HG02973 (cell line): ENCODE results near the gene PLXNA4.
"Not testable (repeated sequence)": the region's sequence is repeated elsewhere in the genome, so short reads cannot be mapped to it uniquely, and the experiment has no call there.

ENCODE experiments used
- ATAC-seq: cut with Tn5 transposase; IDR thresholded peaks from one replicate; pipeline ENCODE4 v1.9.1; 2021; ENCODE audit warnings: moderate library complexity; ENCODE audit not compliant: unreplicated experiment

The PLXNA4 gene

GRCh38 chr7:132575982-132576720, at the start of gene PLXNA4:
Gene PLXNA4, minus strand, starts transcription at chr7:132576470. Its CDS starts 67,777 bp downstream, at chr7:132508693.
- no peak for ATAC-seq

GRCh38 chr7:132625651-132626050, 49.4 kb upstream of the PLXNA4 start:
- no peak for ATAC-seq

- no peak for ATAC-seq
These were observed 45.8 kb upstream of the PLXNA4 start for GRCh38 chr7:132622081-132622480.

DNA sequence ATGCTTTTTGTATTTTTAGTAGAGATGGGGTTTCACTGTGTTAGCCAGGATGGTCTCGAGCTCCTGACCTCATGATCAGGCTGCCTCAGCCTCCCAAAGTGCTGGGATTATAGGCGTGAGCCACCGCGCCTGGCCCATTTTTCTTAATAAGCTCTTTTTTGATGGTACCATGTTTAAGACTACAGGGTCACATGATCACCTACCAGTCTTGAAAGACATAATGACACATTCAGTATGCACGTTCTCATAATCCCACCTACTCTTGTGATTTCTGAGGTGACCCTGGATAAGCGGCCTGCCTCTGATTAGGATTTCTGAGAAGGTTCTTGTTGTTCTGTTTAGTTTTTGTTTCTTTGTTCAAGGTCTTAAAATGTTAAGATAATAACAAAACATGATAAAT, 43.7 kb upstream of the PLXNA4 start:
- ATAC-seq: no peak

DNA sequence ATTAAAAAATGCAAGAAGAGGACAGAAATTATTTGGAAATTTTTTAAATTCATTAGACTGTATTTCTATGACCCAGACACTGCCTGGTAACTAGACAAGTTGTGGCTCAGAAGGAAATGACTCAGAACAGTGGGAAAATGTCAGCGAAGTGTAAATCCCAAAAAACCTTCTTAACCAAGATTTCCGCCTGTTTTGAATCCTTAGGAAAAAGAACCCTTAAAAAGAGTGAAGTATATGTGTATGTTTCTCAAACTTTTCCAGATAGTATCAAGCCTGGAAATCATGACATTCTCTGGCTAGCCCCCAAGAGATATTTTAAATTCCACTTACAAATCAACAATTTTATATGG, 42.7 kb upstream of the PLXNA4 start:
- ATAC-seq: no peak

DNA sequence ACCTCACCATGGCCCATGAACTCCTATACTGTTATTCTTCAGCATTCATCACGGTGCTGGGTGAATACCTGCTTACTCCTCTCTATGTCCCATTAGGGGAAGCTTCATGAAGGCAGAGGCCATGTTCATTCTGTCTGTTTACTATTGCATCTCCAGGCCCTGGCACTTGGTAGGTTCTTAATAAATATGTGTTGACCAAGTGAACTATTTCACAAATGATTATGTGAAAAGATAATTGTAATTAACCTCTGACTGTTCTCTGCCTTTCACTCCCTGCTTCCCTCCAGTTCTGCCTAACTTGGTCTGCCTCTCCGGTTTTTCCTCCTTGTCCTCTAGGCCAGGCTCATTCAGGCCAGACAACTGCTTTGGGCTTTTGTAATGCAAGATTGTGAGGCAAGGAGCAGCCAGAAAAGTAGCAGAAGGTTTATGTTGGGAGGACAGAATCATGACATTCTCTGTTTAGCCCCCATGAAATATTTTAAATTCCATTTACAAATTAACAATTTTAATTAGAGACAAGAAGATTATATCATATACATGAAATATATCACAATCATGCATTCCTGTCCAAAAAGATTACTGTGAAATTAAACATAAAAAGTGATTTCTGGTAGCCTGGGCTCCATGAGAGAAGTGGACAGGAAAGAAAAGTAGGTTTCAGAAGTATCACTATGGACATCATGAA, 42.1 kb upstream of the PLXNA4 start:
- ATAC-seq: no peak

DNA sequence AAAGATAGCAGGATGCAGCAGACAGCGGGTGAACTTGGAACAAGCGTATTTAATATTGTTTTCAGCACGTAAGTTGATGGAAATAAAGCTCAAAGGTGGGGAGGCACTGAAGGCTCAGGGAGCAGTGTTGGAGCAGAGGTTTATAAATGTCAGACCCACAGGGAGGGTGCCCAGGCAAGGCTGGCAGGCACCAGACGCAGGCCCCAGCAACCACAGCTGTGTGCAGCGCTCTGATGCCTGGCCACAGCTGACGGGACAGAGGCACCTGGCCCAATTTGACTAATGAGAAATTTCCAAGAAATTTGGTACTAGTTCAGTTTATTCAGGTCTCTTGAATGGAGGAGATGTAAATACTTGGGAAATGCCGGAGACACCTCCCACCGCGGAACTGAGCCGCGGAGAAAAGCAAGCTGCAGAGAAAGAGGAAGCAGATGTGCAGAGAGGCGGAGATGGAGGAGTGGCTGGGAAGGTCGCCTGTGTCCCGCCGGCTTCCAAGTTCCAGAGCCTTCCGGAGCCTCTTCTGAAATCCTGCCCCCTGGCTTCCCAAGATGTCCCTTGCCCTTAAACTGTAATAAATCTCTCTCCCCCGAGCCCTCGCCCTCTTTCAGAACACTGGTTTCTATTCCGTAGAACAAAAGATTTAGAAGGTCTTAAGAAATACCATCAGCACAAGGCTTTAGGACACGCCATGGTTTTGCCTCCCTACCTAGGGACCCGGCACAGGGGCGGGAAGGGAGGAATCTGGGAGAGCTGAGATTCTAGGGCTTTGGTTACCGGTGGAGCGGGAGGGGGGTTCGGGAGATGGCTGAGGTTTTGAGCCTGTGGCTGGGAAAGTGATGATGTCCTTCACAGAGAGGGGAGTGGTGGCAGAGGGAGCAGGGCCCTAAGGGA, 38.4 kb upstream of the PLXNA4 start:
- ATAC-seq: no peak

- no peak for ATAC-seq
These were observed 37.5 kb upstream of the PLXNA4 start for GRCh38 chr7:132613737-132614136.

DNA sequence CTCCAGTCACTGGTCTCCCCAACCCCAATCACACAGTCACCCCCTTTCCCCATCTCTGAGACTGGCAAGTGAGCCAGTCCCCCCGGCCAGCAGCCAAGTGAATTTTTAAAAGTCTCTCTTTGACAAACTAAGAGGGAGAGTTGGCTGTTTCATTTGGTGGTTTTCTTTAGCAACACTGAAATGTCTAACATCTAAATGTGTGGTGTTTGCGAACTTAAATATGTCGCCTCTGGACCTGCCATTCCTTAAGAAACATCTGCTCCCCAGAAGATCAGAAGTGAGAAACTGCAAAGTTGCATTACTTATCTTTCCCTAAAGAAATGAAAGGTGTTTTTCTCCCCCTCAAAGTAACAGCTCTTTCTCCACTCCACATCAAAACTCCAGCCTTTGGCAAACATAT, 34.7 kb upstream of the PLXNA4 start:
- no peak for ATAC-seq

- no peak for ATAC-seq
These were observed 33.7 kb upstream of the PLXNA4 start for GRCh38 chr7:132609906-132610520.

DNA sequence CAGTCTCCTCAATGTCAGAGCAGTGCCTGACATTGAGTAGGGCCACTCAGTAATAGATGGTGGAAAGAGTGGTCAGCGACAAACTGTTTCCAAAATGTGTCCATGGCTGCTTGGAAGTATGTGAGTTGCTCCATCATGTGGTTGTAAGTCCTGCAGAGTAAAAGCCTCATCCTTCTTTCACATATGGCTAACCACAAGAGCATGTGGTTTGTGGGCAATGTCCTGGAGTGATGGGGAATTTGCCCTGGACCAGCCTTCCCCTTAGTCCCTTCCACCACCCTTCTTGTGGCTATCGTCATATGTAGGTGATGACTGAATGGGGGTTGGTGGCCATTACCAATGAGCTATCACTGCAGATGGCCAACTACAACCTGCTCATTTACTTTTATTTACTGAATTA, 33.0 kb upstream of the PLXNA4 start:
- no peak for ATAC-seq

- ATAC-seq: no peak
These were observed 32.3 kb upstream of the PLXNA4 start for GRCh38 chr7:132608523-132608922.

- ATAC-seq: no peak
These were observed 31.4 kb upstream of the PLXNA4 start for GRCh38 chr7:132607656-132608055.

GRCh38 chr7:132604121-132604520, 27.9 kb upstream of the PLXNA4 start:
- no peak for ATAC-seq

GRCh38 chr7:132603220-132603833, 27.1 kb upstream of the PLXNA4 start:
- ATAC-seq: no peak

DNA sequence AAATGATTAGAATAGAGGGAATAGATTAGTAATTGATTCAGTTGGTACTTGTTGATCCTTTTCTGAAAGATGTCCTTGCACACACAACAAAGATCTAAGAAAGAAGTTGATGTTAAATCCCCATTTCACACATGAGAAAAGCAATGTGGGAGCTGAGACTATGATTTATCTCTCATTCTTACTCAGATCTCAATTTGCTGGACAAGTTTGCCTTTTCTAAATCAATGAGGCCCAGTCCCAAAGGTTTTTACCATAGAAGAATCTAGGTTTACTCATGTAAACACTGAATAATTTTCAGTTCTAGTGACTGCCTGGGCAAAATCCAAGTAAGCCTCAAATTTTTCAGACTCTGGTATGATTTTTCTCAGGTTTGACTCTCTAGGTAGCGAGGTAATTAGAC, 25.5 kb upstream of the PLXNA4 start:
- ATAC-seq: no peak

DNA sequence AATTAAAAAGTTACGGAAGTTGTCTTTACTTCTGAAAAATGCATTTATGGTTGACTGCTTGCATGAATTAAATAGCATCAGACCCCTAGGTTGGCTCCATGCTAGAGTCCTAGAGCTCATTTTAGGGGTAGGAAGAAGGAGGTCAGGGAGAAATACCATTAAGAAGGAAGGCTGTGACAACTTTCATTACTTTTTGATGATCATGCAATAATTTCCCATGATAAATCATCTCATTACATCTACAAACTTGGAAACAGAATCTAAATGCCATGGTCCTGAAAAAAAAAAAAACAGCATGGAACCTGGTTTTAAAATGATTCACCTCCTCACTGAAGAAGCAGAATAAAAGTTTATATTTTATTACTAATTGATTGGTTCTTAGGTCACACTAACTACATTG, 20.3 kb upstream of the PLXNA4 start:
- ATAC-seq: no peak

- ATAC-seq: not testable (repeated sequence)
These were observed 18.5 kb upstream of the PLXNA4 start for GRCh38 chr7:132594741-132595140.

GRCh38 chr7:132592936-132593335, 16.7 kb upstream of the PLXNA4 start:
- no peak for ATAC-seq

DNA sequence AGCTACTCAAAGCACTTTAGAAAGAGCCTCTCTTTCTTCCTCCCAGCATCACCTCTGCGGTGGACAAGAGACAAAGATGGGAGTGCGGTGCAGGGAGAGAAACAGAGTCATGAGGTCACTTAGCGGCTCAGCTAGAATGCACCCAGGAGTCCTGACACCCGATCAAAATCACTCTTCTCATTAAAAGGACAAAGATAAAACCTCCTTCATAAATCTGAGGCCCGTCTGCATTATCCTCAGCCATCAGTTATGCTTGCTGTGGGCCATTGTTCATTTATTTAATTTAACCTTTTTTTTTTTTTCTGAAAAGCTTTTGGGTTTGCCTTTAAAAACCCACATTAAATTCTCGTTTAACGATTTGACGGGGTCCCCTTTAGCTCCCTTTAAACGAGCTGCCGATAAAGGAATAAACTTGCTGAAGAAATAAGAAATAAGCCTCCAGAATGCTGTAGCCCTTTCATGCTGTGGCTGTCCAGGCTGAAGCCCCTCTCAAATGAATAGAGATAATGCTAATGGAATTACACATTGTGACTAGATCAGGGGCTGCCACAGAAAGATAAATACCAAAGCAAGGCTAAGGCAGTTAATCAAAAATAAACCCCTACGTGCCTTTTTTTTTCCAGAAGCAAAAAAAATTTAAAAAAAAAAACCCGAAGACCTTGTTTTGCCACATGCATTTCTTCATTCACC, 16.1 kb upstream of the PLXNA4 start:
- ATAC-seq: no peak
